ENCODE data around the gene NDRG2.
A peak's percentile ranks its signal among the peaks of the same experiment; 100 is the strongest.
"Not testable (repeated sequence)": the region's sequence is repeated elsewhere in the genome, so short reads cannot be mapped to it uniquely, and the experiment has no call there.

The NDRG2 gene

DNA sequence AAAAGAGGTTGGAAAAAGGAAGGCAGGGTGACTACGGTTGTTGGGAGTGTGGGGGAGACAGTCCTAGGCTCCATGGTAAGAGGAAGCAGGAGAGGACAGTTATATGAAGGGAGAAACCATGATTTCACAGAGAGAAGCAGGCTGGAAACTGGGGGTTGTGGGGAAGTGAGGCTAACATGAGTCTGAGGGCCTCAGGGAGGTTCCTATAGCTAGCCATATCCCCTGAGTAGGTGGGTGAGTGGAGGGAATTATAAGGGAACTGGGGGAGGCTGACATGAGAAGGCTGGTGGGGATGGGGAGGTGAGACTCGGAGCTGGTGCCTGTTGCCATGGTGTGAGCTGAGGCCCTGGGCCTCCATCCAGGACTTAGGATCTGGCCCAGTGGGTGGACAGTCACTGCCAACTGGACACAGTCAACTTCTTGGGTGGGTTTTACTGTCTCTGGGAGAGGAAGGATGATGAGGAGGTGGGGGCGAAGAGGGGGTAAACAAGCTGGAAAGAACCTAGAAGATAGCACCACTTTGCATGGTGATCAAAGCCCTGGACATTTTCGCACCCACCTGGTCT, 8.4 kb upstream of the NDRG2 start:
- no peak for DNase-seq (ENCODE audit: low read depth)

DNA sequence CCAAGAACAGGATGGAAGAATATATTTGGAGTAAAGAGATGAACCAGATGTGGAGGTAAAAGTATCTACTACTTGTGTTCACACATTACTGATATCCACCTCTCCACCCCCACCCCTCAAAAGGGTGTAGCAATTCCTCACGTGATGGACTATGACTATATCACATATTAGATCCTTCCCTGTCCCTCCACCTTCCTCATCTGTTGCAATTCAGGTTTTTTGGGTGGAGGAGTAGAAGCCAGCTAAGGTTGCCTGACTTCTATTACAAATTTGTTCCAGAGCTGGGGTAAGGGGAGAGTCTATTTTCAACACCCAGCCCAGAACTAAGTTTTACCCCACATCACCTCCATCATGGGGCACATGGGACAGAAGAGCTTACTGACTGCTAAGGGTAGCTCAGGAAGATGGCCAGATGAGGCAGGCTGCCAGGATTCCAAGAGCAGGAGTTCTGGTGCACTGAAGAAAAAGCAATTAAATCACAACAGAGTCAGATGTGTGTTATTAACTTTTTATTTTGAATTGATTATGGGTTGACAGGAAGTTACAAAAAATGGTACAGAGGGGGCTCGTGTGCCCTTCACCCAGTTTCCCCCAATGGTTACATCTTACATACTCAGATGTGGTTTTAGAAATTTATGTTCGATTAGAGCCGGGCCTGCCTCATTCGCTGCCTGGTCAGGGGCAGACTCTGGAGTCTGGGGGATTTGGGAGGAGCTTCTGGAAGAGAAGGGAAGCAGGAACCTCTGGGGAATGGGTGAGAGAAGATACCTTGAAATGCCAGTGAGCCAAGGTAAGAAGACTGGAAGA, 7.7 kb upstream of the NDRG2 start:
- no peak for DNase-seq (ENCODE audit: low read depth)

DNA sequence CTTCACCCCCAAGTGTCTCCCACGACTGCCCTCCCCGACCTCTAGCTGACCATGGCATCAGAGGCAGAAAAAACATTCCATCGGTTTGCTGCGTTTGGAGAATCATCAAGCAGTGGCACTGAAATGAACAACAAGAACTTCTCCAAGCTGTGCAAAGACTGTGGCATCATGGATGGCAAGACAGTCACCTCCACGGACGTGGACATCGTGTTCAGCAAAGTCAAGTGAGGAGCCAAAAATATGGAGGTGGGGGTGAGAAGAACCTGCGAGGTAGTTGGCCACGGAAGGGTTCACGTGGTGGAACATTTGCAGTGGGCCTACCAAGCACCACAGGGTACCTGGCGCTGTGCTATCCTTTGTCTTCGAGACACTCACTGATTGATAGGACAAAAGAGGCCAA, 5.7 kb upstream of the NDRG2 start:
- no peak for DNase-seq (ENCODE audit: low read depth)

DNA sequence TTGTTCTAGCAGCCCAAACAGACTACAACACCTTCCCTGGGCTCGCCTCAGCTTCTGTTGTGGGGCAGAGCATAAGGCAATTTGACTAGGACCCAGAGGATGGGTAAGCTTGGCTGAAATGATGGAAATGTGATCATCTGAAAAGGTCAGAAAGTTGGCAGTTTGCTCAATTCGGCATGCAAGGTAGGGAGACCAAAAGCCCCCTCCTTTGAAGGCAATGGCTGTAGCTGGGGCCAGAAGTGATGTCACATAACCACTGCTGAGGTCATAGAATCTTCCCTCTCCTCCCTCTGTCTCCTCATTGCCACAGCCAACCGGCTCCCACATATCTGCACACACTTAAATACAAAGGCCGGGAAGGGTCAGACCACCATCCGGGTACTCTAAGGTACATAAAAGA, 5.1 kb upstream of the NDRG2 start, which contains the start of gene TPPP2:
Gene TPPP2, plus strand, starts transcription at position 301 of the 400 bp plus-strand sequence. CDS start 365 bp downstream, outside the sequence.
- no peak for DNase-seq (ENCODE audit: low read depth)

DNA sequence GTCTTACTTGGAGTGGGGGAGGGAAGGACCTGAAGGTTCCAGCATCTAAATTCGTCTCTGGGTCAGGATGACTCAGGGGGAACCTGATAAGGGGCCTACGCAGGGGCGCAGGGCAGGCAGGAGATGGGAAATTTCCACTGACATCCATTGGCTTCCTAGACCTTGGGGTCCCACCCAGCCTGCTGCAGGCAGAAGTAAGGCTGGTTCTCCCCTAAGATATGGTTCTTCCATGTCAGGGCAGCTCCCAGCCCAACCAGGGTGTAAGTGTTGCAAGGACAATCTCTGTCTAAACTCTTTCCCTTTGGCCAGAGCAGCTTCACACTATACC, 2.1 kb upstream of the NDRG2 start:
- DNase-seq (ENCODE audit: low read depth) = no peak

DNA sequence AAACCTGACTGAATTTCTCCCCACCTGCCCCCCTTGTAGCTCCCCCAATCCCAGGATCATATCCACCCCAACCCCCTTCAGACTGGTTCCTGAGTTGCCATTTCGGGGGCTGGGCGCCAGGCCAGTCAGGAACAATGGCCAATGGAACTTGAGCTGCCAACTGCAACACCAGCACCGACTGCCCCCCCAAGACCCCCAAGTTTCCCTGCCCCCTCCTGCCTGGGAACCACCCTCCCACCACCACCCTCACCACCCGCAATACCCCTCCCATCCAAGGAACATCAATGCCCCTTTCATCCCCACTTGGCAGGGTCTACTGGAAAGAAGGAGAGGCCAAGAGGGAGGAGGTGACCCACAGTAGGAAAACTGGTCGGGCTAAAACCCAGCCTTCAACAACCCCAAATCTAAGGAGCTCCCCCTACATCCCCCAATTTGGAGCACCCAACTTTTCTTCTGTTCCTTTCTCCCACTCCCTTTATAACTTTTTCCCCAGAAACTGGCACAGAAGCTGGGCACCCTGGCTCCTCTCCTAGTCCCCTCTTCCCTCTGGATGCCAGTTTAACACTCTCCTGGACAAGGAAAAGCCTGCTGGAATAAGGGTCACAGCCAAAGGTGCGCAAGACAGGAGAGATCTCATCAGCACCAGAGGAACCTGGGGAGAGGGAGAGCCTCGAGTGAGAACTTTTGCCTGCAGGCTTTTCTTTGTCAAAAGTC, 1.6 kb upstream of the NDRG2 start:
- no peak for DNase-seq (ENCODE audit: low read depth)

DNA sequence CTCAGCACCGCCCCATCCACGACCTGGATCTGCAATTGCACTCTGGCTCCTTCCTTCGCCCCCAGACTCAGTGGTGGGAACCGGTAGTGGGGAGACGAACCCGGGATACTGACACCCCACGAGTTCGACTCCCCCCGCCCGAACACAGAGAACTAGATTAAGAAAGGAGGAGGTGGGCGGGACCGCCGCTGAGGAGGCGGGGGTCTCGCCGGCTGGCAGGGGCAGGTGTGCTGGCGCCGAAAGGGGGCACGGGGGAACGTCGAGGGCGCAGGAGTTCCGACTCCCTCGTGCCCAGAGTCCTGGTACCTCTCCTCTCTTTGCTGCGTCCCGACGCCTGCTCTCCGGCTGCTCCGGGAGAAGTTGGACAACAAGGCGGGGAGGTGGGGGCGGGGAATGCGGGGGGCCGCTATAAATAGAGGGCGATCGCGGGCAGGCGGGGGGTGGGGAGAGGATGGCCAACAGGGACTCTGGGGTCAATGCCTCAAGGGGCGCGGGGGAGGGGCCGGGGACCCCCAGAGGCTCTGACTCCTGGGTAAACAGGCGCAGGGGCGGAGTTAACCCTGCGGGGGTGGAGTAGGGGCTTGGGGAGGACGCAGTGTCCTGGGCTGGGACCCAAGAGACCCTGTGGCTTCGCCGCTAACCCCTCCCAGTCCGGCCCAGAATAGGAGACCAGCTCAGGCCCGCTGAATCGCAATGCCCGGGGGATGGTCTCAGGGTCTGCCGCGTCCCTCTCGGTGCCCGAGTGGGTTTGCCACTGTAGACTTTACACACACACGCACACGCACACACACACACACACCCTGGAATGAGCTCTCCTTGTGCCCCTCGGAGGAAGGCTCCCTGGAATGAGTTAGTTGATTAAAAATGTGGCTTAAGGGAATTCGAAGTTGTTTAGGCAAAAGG, 761 bp upstream of the NDRG2 start:
- no peak for DNase-seq (ENCODE audit: low read depth)

DNA sequence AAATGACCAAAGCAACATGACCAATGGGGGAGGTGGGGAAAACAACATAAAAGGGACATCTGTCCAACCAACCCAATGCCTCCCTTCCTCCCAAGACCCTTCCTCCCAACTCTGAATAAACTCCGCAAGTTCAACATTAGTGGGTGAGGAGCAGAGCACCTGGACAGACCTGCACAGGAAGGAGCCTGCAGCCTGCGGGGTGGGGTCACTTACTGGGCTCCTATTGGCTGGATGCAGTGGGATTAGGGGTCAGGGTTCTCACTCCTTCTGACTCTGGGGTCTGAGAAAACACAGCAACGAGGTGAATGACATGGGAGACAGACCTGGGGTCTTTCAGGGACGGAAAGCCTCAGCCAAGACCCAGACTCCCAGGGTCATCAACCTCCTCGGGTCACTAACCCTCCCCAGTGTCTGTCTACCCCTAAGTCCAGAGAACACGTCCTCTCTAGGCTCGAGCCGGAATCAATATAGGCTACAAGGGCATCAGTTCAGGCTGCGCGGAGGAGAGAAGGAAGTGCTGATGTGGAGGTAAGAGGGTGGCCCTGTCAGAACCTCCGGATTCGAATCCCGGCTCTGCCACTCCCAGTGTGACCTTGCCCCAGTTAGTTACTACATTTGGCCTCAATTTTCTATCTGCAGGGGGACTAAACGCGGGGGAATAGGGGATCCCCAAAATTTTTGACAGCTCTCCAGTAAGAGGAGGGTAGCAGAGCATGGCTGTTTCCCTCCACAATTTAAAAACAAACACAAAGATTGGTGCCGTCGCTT, 860 bp downstream of the NDRG2 start:
- no peak for DNase-seq (ENCODE audit: low read depth)

DNA sequence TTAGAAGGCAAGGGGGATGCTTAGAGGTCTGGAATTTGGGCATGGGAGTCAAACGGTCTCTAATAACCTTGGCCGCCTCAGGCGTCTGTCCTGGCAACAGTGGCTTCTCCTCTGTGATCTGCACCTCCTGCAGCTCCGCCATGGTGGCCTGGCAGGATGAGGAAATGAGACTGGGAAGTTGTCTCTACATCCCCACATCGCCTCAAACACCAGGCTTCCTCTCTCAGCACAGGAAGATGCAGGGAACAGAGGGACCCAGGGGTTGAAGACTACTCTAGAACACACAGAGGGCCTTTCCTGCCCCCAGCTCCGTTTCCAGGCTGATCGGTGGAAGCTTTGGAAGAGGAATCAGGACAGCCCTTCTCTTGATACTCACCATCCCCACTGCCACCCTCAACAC, 1.7 kb downstream of the NDRG2 start:
- no peak for DNase-seq (ENCODE audit: low read depth)

DNA sequence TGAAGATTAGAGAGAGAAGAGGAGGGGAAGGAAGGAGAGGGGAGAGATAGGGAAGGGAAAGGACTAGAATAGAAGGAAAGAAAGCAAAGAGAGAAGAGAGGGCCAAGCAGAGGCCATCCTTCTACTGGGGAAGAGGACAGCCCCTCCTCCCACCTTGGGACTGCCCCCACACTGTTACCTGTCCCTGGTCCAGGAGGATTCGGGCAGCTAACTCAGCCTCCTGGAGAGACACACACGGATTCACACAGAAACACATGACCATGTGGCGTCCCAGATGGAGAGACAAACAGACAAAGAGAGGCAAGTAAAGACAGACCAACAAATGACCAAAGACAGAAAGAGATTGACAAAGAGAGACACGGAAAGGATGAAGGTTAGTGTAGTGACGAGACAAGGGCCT, 2.2 kb downstream of the NDRG2 start:
- DNase-seq (ENCODE audit: low read depth) = no peak

DNA sequence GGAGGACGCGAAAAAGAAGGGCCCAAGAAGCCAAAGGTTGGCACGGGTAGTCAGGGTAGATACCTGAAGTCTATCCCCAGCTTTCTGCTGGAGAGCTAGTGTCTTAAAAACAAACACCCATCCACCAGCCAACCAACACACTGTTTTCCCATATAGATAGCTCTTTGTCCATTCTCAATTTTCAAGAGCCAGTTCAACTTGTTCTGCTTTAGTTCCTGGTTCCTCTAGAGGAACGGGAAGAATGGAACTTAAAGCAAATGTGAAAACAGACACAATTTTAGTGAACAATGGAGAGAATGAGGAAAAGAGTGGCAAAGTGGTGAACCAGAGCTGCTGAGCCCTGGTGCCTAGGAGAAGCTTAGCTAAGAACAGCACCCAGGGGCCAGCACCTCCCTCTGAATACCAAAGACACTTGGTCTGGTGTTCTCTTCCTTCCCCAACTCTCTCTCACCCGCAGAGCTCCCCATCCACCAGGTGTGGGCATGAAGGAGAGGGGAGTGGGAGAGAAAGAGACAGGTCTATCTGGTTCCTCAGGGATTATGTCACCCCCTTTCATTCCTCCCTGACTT, 3.8 kb downstream of the NDRG2 start:
- DNase-seq (ENCODE audit: low read depth) = no peak

DNA sequence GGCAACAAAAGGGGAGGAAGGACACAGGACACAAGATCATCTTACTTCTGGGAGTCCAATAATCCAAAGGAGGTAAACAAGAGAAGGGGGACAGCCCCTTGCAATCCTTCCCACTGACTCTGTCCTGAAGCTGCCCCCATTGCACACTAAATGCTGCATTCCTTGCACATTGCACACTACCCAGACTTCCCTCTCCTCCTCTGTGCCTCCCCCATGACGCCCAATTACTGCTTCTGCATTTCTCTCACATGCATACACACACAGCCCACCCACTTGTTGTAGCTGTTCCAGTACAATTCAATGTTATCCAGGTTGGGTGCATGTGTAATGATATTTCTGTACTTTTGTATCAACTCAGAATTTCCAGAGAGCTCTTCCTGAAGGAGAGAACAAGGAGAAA, 5.5 kb downstream of the NDRG2 start:
- DNase-seq (ENCODE audit: low read depth) = no peak

DNA sequence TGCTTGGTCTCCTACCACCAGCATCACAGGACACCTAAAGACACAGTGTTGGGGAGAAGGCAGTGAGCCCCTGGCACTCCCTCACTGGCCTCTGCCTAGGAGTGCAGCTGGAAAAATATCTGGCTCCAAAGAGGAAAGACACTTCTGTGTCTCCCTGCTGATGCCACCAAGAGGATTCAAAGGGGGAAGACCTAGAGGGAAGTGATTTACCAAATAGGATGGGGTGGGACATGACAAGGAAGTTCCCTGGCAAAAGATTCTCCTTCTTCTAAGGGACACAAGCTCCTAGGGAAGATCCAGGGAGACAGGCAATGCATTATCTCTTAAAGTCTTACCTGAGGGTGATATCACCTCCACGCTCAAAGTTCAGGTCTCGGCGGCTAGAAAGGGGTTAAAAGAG, 6.1 kb downstream of the NDRG2 start:
- DNase-seq (ENCODE audit: low read depth) = no peak

DNA sequence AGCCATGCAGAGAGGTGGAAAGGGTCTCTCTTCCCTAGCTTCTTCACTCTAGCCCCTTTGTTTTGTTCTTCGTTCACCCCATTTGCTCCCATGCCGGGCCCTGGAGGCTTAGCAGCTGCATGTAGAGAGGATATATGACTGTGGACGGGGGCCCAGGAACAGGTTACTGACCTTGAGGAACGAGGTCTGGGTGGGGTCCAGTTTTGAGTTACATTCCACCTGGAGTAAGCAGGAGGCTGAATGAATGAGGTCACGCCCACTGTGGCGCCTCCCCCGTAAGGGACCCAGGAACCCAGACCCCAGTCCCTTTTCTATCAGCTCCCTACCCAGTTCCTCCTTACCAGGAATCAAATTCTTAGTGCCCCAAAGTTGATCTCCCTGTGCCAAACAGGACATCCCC, 6.6 kb downstream of the NDRG2 start:
- DNase-seq (ENCODE audit: low read depth) = no peak

DNA sequence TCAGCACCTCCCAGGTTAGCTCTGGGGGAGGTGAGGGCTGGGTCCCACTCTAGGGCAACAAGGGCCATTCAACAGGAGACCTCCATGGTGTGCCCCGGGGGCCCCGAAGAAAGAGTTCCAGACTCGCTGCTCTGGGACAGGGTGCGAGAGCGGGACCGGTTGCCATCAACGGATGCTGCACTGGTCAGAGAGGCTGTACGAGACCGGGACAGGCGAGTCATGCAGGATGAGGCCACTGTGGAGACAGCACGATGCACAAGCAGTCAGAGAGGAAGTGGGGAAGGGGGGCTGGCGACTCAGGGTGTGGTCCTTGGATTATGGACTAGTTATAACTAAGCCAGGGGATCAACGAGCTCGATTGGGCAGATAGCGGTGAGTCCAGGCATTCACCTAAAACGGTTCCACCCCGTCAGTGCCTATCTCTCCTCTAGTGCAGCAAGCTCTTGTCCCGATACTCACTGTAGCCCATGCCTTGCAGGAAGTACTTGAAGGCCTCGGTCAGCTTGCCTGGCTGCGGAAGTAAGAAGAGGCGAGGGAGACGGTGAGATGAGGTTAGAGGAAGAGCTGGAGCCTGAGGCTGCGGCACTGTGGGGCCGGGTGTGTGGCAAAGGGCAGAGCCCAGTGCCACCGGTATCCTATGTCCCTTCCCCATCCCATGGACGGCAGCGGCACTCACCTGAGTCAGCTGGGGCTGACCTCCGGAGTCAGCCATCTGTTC, 7.2 kb downstream of the NDRG2 start:
- DNase-seq (ENCODE audit: low read depth) = no peak

DNA sequence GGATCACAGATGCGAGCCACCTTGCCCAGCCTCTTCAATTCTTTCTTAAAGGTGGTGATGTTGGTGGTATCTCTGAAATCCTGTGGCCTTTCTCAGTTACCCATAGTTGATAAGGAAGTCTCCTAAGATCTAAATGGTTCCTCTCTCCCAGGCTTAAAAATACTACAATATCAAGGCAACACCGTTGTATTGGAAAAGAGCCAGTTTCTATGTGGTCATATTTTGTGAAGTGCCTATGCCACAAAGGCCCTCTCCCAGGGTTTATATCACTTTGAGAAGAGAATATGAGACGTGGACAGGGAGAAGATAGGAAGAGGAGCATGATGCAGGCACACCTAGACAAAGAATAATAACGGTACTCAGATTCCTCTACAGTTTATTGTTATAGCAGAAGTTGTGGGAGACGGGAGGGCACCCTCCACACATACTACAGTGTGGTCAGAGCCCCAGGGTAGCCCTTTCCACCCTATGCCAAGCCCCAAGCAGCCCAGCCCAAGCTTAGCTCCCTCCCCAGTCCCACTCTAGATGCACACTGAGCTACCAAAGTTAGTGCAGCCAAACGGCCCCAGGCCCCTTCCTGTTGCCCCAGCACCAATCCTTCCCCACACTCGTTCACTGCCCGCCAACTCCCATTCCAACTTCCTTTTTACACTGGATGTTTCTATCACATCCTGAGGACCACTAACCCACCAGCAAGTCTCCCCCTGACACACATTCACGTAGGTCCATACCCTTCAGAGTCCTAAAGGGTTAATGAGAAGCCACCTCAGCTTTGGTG, 8.3 kb downstream of the NDRG2 start:
- DNase-seq (ENCODE audit: low read depth) = no peak

DNA sequence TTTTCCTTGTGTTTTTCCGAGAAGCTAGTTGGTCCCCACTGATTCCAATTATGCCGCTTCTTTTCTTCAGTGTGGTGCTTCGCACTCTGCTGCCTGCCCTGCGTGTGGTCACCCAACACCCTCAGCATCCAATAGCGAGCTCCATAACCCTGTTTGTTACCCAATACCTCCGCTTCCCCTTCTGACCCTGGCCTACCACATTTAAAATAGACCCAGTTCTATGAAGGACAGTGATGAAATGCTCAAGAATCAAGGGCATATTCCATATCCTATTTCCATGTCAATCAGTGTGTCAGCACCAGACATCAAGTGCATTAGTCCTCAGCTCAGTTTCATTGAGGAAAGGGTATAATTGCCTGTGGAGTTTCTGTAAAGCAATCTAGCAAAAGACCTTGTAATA, 9.5 kb downstream of the NDRG2 start:
- DNase-seq (ENCODE audit: low read depth) = no peak

DNA sequence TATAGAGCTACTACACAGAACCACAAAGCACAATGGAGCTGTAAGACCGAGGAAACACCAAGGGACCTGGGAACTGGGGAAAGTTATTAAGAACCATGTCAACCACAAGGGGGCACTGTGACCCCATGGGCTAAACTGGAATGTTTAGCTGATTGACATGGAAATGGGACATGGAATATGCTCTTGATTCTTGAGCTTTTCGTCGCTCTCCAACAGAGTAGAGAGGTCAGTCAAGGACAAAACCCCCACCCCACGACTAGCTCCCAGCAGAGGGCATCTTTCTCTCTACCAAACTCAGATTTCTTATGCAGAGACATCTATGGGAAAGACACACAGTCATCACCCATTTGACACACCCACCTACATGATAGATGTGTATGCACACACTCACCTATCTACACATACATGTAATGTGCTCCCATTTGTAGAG, 10.1 kb downstream of the NDRG2 start:
- peak; percentile 73 for DNase-seq (ENCODE audit: low read depth)

DNA sequence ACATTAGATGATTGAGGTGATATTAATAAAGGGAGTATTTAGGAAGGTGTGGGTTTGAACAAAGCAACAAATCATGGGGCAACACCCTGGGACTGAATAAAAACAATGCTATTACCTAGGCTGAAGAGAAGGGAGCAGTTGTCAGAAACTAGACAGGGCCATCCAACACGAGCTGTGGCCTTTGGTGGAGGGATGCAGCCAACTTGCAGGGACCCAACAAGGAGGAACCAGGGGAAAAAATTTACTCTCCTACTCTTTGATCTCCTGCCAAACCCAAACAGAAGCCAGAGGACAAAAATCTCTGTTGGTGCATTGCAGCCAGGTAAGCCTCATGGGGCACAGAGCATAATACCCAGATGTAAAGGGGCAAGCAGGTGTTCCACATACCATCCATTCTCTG, 13.7 kb downstream of the NDRG2 start:
- DNase-seq (ENCODE audit: low read depth) = no peak

DNA sequence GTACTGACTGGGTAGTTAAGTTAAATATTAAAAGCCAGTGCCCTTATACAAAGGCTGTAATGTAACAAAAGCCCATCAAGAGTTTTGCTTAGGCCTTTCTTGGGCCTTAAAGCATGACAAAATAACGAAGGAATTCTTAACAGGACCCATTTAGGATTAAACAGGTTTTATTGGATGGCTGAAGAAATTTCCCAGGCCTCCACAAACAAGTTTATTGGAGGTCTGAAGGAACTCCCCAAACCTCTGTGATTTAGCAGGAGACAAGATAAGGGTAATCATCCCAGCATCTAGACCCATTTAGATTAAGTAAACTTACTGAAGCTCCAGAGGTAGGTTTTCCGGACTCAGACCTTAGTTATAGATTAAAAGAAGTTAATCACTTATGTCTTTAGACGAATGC, 15.1 kb downstream of the NDRG2 start:
- not testable (repeated sequence) for DNase-seq (ENCODE audit: low read depth)
